Medulla oblongata (tissue), 1 donor: ENCODE results near the gene ITPR1.
"Not testable (repeated sequence)": the region's sequence is repeated elsewhere in the genome, so short reads cannot be mapped to it uniquely, and the experiment has no call there.

Experiments
- DNase-seq: peaks from one replicate; pipeline ENCODE4 v3.0.0-alpha.2; 2015; ENCODE audit errors: extremely low spot score

Gene ITPR1

GRCh38 chr3:4758249-4758860, 265.2 kb downstream of the ITPR1 start:
- DNase-seq: no peak

GRCh38 chr3:4758957-4759656, 266.0 kb downstream of the ITPR1 start:
- no peak for DNase-seq

GRCh38 chr3:4759689-4760312, 266.7 kb downstream of the ITPR1 start:
- DNase-seq: no peak

- DNase-seq: no peak
Observed at GRCh38 chr3:4761759-4762158, 268.6 kb downstream of the ITPR1 start.

- not testable (repeated sequence) for DNase-seq
Observed at GRCh38 chr3:4762481-4763230, 269.5 kb downstream of the ITPR1 start.

- DNase-seq: no peak
Observed at GRCh38 chr3:4763604-4764247, 270.6 kb downstream of the ITPR1 start.

- DNase-seq: no peak
Observed at GRCh38 chr3:4765212-4765611, 272.1 kb downstream of the ITPR1 start.

- no peak for DNase-seq
Observed at GRCh38 chr3:4766263-4766662, 273.1 kb downstream of the ITPR1 start.

- no peak for DNase-seq
Observed at GRCh38 chr3:4766716-4767499, 273.8 kb downstream of the ITPR1 start.

GRCh38 chr3:4768021-4768420, 274.9 kb downstream of the ITPR1 start:
- no peak for DNase-seq

GRCh38 chr3:4768521-4768920, 275.4 kb downstream of the ITPR1 start:
- no peak for DNase-seq

GRCh38 chr3:4770561-4770960, 277.4 kb downstream of the ITPR1 start:
- DNase-seq: no peak

- DNase-seq: no peak
Observed at GRCh38 chr3:4771243-4771642, 278.1 kb downstream of the ITPR1 start.

GRCh38 chr3:4772171-4772804, 279.1 kb downstream of the ITPR1 start:
- peak; percentile 13 for DNase-seq

- no peak for DNase-seq
Observed at GRCh38 chr3:4772858-4773257, 279.7 kb downstream of the ITPR1 start.

GRCh38 chr3:4773583-4773982, 280.4 kb downstream of the ITPR1 start:
- no peak for DNase-seq

GRCh38 chr3:4774531-4774930, 281.4 kb downstream of the ITPR1 start:
- no peak for DNase-seq

- DNase-seq: no peak
Observed at GRCh38 chr3:4776399-4776979, 283.3 kb downstream of the ITPR1 start.

GRCh38 chr3:4776980-4777581, 283.9 kb downstream of the ITPR1 start:
- no peak for DNase-seq

GRCh38 chr3:4778119-4778518, 285.0 kb downstream of the ITPR1 start:
- no peak for DNase-seq
